ENCODE measurements around the gene TRIM25.

The TRIM25 gene

GRCh38 chr17:56930739-56931337 is 17.0 kb upstream of the TRIM25 start:
- Histone ChIP-seq H3K9ac (ENCODE audit: low read depth, low read length) (no peak overlapping the region), H3K79me2 (ENCODE audit: insufficient read depth, low read length) (no peaks in the 10 kb centered on the region), H3K27ac (ENCODE audit: low read length) (no peak overlapping the region), H3K9me3 (ENCODE audit: insufficient read depth, low read length, severe bottlenecking) (peaks cover 26% of the 10 kb centered on the region), H3K36me3 (ENCODE audit: insufficient read depth, low read length) (peaks cover 22% of the 10 kb centered on the region), H4K20me1 (ENCODE audit: insufficient read depth, low read length) (no peaks in the 10 kb centered on the region), H3K4me2 (ENCODE audit: insufficient read depth, low read length) (no peak overlapping the region), H3K4me1 (ENCODE audit: insufficient read depth, low read length) (no peaks in the 10 kb centered on the region), H2AFZ (ENCODE audit: low read depth, low read length) (no peak overlapping the region), H3K27me3 (ENCODE audit: insufficient read depth, low read length, poor library complexity) (no peaks in the 10 kb centered on the region), H3K4me3 (ENCODE audit: low read depth in 1 of 2, low read length in 2 of 2) (no peak overlapping the region)
- no peak for DNase-seq
- TF ChIP-seq EZH2 (IDR thresholded peaks at IDR 0.05; ENCODE audit: borderline replicate concordance, low read depth, low read length, severe bottlenecking), result no peak
- TF ChIP-seq CTCF (IDR thresholded peaks at IDR 0.05; ENCODE audit: borderline replicate concordance, extremely low read depth, low read length, poor library complexity, severe bottlenecking), result no peak
- ATAC-seq (ENCODE audit: insufficient read depth, low read depth), result no peak

- Histone ChIP-seq H3K4me2 (ENCODE audit: insufficient read depth, low read length) (no peak overlapping the region), H3K27me3 (ENCODE audit: insufficient read depth, low read length, poor library complexity) (no peaks in the 10 kb centered on the region), H3K9ac (ENCODE audit: low read depth, low read length) (no peak overlapping the region), H3K4me1 (ENCODE audit: insufficient read depth, low read length) (no peaks in the 10 kb centered on the region), H3K9me3 (ENCODE audit: insufficient read depth, low read length, severe bottlenecking) (peaks cover 26% of the 10 kb centered on the region), H3K36me3 (ENCODE audit: insufficient read depth, low read length) (peaks cover 8% of the 10 kb centered on the region; the same call in 1 of the 2 replicates), H3K4me3 (ENCODE audit: low read depth in 1 of 2, low read length in 2 of 2) (no peak overlapping the region), H3K27ac (ENCODE audit: low read length) (no peak overlapping the region), H2AFZ (ENCODE audit: low read depth, low read length) (no peak overlapping the region), H3K79me2 (ENCODE audit: insufficient read depth, low read length) (no peaks in the 10 kb centered on the region), H4K20me1 (ENCODE audit: insufficient read depth, low read length) (no peaks in the 10 kb centered on the region)
- ATAC-seq (ENCODE audit: insufficient read depth, low read depth) (no peak), DNase-seq (no peak)
- TF ChIP-seq CTCF (IDR thresholded peaks at IDR 0.05; ENCODE audit: borderline replicate concordance, extremely low read depth, low read length, poor library complexity, severe bottlenecking) (no peak), EZH2 (IDR thresholded peaks at IDR 0.05; ENCODE audit: borderline replicate concordance, low read depth, low read length, severe bottlenecking) (no peak)
Observed at GRCh38 chr17:56929362-56929969, 15.6 kb upstream of the TRIM25 start.

DNA sequence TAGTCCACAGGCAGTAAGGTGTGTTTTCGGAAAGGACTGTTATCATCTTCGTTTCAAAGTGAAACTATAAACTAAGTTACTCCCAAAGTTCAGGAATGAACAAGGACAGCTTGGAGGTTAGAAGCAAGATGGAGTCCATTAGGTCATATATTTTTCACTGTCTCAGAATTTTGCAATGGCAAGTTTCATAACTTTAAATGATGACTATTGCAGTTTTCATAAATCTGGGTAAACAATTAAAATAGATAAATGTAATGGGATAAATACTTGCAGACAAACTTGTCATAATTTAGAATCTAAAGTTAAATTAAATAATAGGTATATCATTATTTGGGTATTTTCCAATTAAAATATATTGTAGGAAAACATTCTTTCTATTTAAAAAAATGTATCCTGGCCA is 14.7 kb upstream of the TRIM25 start:
- ATAC-seq (ENCODE audit: insufficient read depth, low read depth) (no peak), DNase-seq (no peak)
- no peaks in the 10 kb centered on the region for H3K79me2 ChIP-seq (ENCODE audit: insufficient read depth, low read length)
- no peak overlapping the region for H3K27ac ChIP-seq (ENCODE audit: low read length)
- no peak overlapping the region for H3K4me3 ChIP-seq (ENCODE audit: low read depth in 1 of 2, low read length in 2 of 2)
- H3K9ac ChIP-seq (ENCODE audit: low read depth, low read length), result no peak overlapping the region
- no peaks in the 10 kb centered on the region for H3K4me1 ChIP-seq (ENCODE audit: insufficient read depth, low read length)
- H4K20me1 ChIP-seq (ENCODE audit: insufficient read depth, low read length), result no peaks in the 10 kb centered on the region
- no peak overlapping the region for H2AFZ ChIP-seq (ENCODE audit: low read depth, low read length)
- no peak overlapping the region for H3K4me2 ChIP-seq (ENCODE audit: insufficient read depth, low read length)
- H3K9me3 ChIP-seq (ENCODE audit: insufficient read depth, low read length, severe bottlenecking), result peaks cover 26% of the 10 kb centered on the region
- no peaks in the 10 kb centered on the region for H3K27me3 ChIP-seq (ENCODE audit: insufficient read depth, low read length, poor library complexity)
- no peaks in the 10 kb centered on the region for H3K36me3 ChIP-seq (ENCODE audit: insufficient read depth, low read length)
- no peak for TF ChIP-seq EZH2 (IDR thresholded peaks at IDR 0.05; ENCODE audit: borderline replicate concordance, low read depth, low read length, severe bottlenecking)
- no peak for TF ChIP-seq CTCF (IDR thresholded peaks at IDR 0.05; ENCODE audit: borderline replicate concordance, extremely low read depth, low read length, poor library complexity, severe bottlenecking)

Data from DND-41 (cell line).